Measurements from ENCODE around the gene MEGF10. TPM values are rescaled to one million over a fixed set of nuclear protein-coding genes. Genes with fewer than 3 reads are reported as not detected.

MEGF10 gene
- total and polyA plus RNA-seq, 8 donors = 0.02 to 0.59 (median 0.06) TPM; not detected in 1

DNA sequence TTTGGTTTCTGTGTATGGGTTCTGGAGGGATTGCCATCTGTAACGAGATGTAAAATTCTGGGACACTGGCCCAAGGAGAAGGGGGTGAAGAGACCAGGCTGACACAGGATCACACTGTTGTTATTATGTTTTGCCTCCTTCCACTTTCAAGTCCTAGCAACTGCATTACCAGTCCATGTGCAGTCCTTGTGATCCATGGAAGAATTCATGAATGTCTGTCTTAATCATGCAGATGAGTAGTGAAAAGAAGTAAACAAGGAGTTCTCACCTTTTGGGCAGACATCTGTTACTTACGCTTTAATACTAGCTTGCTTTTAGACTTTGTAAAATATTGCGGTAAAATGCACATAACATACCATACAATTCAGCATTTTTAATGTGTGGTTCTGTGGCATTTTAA is 18.3 kb downstream of the MEGF10 start:
- TF ChIP-seq, protein P1, sequence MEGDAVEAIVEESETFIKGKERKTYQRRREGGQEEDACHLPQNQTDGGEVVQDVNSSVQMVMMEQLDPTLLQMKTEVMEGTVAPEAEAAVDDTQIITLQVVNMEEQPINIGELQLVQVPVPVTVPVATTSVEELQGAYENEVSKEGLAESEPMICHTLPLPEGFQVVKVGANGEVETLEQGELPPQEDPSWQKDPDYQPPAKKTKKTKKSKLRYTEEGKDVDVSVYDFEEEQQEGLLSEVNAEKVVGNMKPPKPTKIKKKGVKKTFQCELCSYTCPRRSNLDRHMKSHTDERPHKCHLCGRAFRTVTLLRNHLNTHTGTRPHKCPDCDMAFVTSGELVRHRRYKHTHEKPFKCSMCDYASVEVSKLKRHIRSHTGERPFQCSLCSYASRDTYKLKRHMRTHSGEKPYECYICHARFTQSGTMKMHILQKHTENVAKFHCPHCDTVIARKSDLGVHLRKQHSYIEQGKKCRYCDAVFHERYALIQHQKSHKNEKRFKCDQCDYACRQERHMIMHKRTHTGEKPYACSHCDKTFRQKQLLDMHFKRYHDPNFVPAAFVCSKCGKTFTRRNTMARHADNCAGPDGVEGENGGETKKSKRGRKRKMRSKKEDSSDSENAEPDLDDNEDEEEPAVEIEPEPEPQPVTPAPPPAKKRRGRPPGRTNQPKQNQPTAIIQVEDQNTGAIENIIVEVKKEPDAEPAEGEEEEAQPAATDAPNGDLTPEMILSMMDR (IDR thresholded peaks at IDR 0.05) = no peak
- Histone ChIP-seq H3K4me3 (no peak overlapping the region), H3K27me3 (no peaks in the 10 kb centered on the region), H3K9me3 (no peaks in the 10 kb centered on the region), H3K27ac (no peak overlapping the region), H3K36me3 (no peaks in the 10 kb centered on the region), H3K4me1 (no peaks in the 10 kb centered on the region)
- intact Hi-C loops (cut with DNase I) = no loop called here
- DNase-seq = no peak
- no peak for FAIRE-seq
- no peak for ATAC-seq
- 73 to 80% methylated on average over 3 of the region's 3 CpGs for WGBS, 2 donors

DNA sequence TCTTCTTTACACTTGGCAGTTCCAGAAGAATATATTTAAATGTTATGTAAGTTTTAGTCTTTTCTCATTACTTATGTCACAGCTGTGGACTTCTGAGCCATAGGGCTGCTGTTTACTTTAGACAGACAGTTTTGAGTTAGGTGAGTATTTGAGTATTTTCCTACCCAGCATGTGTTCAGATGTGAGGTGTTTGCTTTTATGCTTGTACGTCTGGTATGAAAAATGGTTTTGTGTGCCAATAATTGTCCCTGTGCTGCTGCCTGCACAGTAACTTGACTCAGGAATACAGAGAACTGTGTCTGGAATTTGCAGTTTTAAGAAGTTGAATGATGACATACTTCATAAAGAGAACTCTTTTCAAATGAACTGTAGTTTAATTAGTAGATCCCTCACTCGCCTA is 20.8 kb downstream of the MEGF10 start:
- TF ChIP-seq, protein P1 (IDR thresholded peaks at IDR 0.05) = no peak
- FAIRE-seq (no peak), DNase-seq (no peak), ATAC-seq (peak in 1 of 4 donors; percentile 15)
- intact Hi-C loops (cut with DNase I) = no loop called here
- Histone ChIP-seq H3K27me3 (no peaks in the 10 kb centered on the region), H3K27ac (no peak overlapping the region), H3K36me3 (no peaks in the 10 kb centered on the region), H3K4me1 (no peaks in the 10 kb centered on the region), H3K4me3 (no peak overlapping the region), H3K9me3 (no peaks in the 10 kb centered on the region)
- 40% methylated on average over 2 of the region's 2 CpGs for WGBS, 2 donors

DNA sequence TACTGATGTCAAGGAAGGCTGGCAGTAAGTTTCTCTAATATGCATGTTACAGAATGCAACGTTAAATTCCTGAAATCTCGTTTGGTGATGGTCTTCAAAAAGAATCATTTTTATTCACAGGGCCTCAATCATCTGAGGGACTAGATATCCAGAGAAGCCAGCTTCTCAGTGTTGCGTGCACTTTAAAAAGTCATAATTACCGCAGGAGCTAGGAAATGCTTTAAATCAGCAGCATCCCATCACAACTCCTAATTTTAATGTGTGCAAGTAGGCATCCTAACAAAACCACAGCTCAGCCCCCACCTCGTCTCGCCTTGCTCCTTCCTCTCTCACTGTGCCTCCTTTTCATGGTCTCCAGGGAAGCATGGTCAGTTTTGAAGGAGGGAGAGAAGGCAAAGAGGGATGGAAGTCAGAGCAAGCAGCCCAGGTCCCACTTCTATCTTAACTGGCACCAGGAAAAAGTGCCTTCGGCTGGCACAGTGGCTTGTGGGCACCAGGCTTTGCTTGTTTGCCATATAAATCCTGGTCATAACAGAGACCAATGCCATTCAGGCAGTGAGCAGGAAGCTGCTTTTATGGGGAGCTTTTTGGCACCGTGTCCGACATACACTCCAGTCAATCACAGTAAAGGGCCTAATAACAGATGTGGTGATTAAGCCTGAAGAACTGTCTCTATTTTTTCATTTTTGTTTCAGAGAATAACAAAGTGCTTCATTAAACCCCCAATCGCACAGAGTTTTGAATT is 21.4 kb downstream of the MEGF10 start:
- Histone ChIP-seq H3K27me3 (no peaks in the 10 kb centered on the region), H3K9me3 (no peaks in the 10 kb centered on the region), H3K4me1 (no peaks in the 10 kb centered on the region), H3K4me3 (no peak overlapping the region), H3K36me3 (no peaks in the 10 kb centered on the region), H3K27ac (no peak overlapping the region)
- TF ChIP-seq, protein P1 (IDR thresholded peaks at IDR 0.05) = no peak
- WGBS, 2 donors = 67 to 68% methylated on average over 10 of the region's 10 CpGs
- ATAC-seq = no peak
- intact Hi-C loops (cut with DNase I) = no loop called here
- DNase-seq = no peak
- FAIRE-seq = no peak

DNA sequence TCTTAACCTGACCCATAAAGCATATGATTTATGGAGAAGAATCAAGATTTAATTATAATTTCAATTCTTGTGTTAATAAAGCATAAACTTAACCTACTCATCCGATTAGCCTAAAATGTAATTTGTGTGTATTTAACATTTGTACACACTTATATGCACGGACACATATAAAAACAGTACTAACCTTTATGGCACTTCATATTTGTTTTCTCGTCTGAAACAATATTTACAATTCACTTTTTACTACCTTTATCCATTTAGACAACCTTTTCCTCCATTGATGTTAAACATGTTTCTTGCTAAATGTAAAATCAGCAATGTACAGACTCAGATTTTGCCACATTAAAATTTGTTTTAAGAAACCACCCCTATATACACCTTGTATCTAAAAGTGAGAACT is 22.8 kb downstream of the MEGF10 start:
- 72% methylated on average over 3 of the region's 3 CpGs for WGBS, 2 donors
- ATAC-seq (no peak), FAIRE-seq (peak; percentile 32), DNase-seq (no peak)
- intact Hi-C loops (cut with DNase I) = no loop called here
- TF ChIP-seq, protein P1 (IDR thresholded peaks at IDR 0.05) = no peak
- H3K9me3 ChIP-seq = no peaks in the 10 kb centered on the region
- H3K4me1 ChIP-seq = no peaks in the 10 kb centered on the region
- no peaks in the 10 kb centered on the region for H3K27me3 ChIP-seq
- H3K4me3 ChIP-seq = no peak overlapping the region
- no peak overlapping the region for H3K27ac ChIP-seq
- H3K36me3 ChIP-seq = no peaks in the 10 kb centered on the region

DNA sequence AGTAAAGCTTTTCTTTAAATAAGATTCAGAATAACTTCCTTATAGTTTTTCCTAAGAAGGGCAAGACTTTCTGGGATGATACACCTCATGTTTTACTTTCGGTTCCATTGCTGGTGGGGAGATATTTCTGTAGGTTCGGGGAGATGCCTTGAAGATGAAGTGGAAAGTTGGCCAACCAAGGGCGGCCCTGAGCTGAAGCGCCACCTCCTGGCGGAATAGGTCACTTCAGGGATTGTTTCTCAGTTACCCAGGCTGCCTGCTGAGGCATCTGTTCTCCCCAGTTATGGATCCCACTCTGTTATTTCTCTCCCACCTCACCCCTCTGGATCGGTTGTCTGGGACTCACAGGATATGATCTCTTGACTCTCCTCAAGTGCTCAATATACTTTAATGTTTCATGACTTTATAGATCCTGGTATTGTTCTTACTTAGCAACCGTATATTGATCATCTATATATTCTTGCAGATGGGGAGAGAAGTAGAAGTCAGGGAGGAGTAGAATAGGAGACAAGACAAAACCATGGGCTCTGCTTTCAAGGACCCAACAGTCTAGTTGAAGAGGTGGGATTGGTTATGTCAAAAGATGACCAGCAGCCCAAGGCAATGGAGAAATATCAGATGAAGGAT is 23.4 kb downstream of the MEGF10 start:
- WGBS, 2 donors = 37 to 57% methylated on average over 7 of the region's 7 CpGs
- peak; percentile 22 to 85 (median 50) for DNase-seq

More for the DNA sequence above, 23.4 kb downstream of the MEGF10 start:
- Histone ChIP-seq H3K4me1 (no peaks in the 10 kb centered on the region), H3K9me3 (no peaks in the 10 kb centered on the region), H3K27me3 (no peaks in the 10 kb centered on the region), H3K4me3 (no peak overlapping the region), H3K27ac (no peak overlapping the region), H3K36me3 (no peaks in the 10 kb centered on the region)
- ATAC-seq = peak; percentile 73 to 89 (median 84)
- intact Hi-C loops (cut with DNase I) = no loop called here
- FAIRE-seq = no peak
- TF ChIP-seq, protein P1 (IDR thresholded peaks at IDR 0.05) = peak; percentile 45 to 69 (median 58)

All from pancreas (tissue), 10 donors.